Spinal cord (tissue), 10 donors: ENCODE measurements around the gene CFAP54. TPM values are rescaled to one million over a fixed set of nuclear protein-coding genes. Genes with fewer than 3 reads are reported as not detected.

Experiments
- DNase-seq, 6 donors: peaks; one replicate each; pipeline versions ENCODE4 v3.0.0 to v3.0.0-alpha.2; 2013 to 2015; ENCODE audit warnings: low spot score in 6 of 6, low read depth in 4 of 6
- H3K27ac ChIP-seq: one replicate; pipeline ENCODE4 v1.5.1; 2013; ENCODE audit warnings: low read depth, low read length, control low read depth
- H3K27me3 ChIP-seq: one replicate; pipeline ENCODE4 v1.6.1; 2013; ENCODE audit warnings: low read length; ENCODE audit not compliant: control insufficient read depth, insufficient read depth
- H3K36me3 ChIP-seq: one replicate; pipeline ENCODE4 v1.6.1; 2013; ENCODE audit warnings: low read length; ENCODE audit not compliant: control insufficient read depth, insufficient read depth
- H3K4me1 ChIP-seq: one replicate; pipeline ENCODE4 v1.6.1; 2013; ENCODE audit warnings: low read length; ENCODE audit not compliant: control insufficient read depth, insufficient read depth
- H3K4me3 ChIP-seq: one replicate; pipeline ENCODE4 v1.5.1; 2013; ENCODE audit warnings: low read depth, low read length, control low read depth
- H3K9me3 ChIP-seq: one replicate; pipeline ENCODE4 v1.6.1; 2013; ENCODE audit warnings: low read length; ENCODE audit not compliant: control insufficient read depth, insufficient read depth
- WGBS: methylation state at CpG from one replicate; pipeline ENCODE4 v1.1.5; 2013; ENCODE audit warnings: missing lambda C conversion rate; ENCODE audit not compliant: insufficient coverage; 5-methylcytosine and 5-hydroxymethylcytosine counted together
- polyA plus RNA-seq, 2 donors: library from polyadenylated mRNA; unstranded; fragments of 120-200 nt; gene quantifications; one replicate each; pipeline ENCODE4 v1.2.1, GENCODE V29; 2013; ENCODE audit not compliant: insufficient read length in 2 of 2
- total RNA-seq, 2 donors: library from RNA; depleted of rRNA in 1 of 2; stranded (reverse); fragments of 120-200 nt in 1 of 2; fragments of >200 nt in 1 of 2; gene quantifications; one replicate each; pipeline versions ENCODE4 v1.2.3 to v1.2.4, GENCODE V29; 2013 to 2014
- donor health status: healthy.

The CFAP54 gene
- total and polyA plus RNA-seq, 4 donors = 3.3 to 21.3 (median 11.1) TPM

DNA sequence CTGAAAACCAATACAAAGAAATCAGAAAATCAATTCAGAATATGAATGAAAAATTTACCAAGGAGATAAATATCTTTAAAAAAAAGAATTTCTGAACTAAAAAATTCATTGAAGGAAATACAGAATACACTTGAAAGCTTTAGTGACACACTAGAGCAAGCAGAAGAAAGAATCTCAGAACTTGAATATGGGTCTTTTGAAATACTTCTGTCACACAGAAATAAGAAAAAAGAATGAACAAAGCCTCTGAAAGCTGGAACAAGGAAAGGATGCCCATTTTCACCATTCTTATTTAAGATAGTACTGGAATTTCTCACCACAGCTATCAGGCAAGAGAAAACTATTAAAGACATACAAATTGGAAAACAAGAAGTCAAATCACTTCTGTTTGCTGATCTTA, 314.6 kb downstream of the CFAP54 start:
- no peaks in the 10 kb centered on the region for H3K36me3 ChIP-seq

DNA sequence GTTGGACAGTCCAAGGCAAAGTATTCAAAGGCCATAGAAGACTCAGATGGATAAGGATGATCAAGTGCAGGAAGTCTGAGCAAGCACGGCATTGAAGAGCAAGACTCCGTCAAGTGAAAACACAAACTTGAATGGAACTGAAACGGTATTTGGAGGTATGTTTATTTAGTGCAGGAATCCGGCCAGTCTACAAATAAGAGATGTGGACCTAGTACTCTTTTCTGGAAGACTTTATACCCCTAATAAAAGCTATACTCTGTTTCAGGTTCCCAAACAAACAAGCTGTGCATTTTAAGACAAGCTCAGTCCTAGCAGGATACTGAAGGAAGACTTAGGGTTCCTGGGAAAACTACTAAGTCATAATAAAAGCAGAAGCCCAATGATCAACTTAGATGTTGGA, 316.9 kb downstream of the CFAP54 start:
- no peaks in the 10 kb centered on the region for H3K4me1 ChIP-seq
- no CpG with 5 or more reads among the region's 4 CpGs for WGBS
- H3K9me3 ChIP-seq = peaks cover 12% of the 10 kb centered on the region

More for the DNA sequence above, 314.6 kb downstream of the CFAP54 start:
- no peaks in the 10 kb centered on the region for H3K27me3 ChIP-seq
- H3K27ac ChIP-seq = no peak overlapping the region
- H3K9me3 ChIP-seq = peaks cover 12% of the 10 kb centered on the region
- no peak for DNase-seq
- no peaks in the 10 kb centered on the region for H3K4me1 ChIP-seq
- H3K4me3 ChIP-seq = no peak overlapping the region

DNA sequence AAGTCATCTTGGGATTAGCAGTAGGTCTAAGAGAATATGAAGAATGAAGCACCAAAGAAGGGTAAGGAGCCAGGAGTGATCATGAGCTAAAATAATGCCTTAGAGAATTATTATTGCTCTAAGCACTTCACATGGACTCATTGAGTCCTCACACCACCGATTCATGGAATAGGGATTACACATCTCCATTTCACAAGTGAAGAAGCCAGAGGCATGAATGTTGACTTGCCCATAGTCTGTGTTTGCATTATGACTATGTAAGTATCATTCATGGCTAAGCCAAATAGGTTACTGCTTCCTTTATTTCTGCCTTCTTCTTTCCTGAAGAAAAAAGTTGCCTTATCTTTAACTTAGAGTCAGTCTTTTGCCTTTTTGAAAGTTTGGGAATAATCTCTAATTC, 318.4 kb downstream of the CFAP54 start:
- H3K27ac ChIP-seq = no peak overlapping the region
- no peak for DNase-seq
- no peaks in the 10 kb centered on the region for H3K27me3 ChIP-seq
- no peak overlapping the region for H3K4me3 ChIP-seq
- no peaks in the 10 kb centered on the region for H3K4me1 ChIP-seq
- peaks cover 12% of the 10 kb centered on the region for H3K9me3 ChIP-seq
- H3K36me3 ChIP-seq = no peaks in the 10 kb centered on the region
- no CpG with 5 or more reads among the region's 1 CpG for WGBS

More for the DNA sequence above, 316.9 kb downstream of the CFAP54 start:
- no peak overlapping the region for H3K4me3 ChIP-seq
- DNase-seq = no peak
- no peaks in the 10 kb centered on the region for H3K27me3 ChIP-seq
- H3K36me3 ChIP-seq = no peaks in the 10 kb centered on the region
- H3K27ac ChIP-seq = no peak overlapping the region

DNA sequence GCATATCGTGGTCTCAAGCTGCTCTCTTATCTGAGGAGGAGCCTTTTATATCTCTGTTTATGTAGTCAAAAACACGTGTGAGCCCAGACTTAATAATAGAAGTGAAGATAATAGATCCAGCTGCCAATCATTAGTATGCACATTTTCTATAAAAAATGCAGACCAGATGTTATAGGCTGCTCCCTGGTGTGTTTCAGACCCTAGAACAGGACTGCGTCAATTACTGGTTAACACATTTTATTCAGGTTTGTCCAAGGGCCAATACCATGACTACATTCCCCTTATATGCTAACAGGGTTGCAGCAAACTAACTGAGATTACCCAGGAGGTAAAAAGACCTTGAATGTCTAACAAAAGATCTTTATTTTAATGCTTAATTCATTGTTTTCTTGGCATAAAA, 319.2 kb downstream of the CFAP54 start:
- H3K27ac ChIP-seq = no peak overlapping the region
- WGBS = 100% methylated on average over 1 of the region's 3 CpGs
- H3K4me1 ChIP-seq = no peaks in the 10 kb centered on the region
- H3K27me3 ChIP-seq = no peaks in the 10 kb centered on the region
- DNase-seq = no peak
- no peak overlapping the region for H3K4me3 ChIP-seq
- peaks cover 9% of the 10 kb centered on the region for H3K9me3 ChIP-seq
- H3K36me3 ChIP-seq = no peaks in the 10 kb centered on the region

DNA sequence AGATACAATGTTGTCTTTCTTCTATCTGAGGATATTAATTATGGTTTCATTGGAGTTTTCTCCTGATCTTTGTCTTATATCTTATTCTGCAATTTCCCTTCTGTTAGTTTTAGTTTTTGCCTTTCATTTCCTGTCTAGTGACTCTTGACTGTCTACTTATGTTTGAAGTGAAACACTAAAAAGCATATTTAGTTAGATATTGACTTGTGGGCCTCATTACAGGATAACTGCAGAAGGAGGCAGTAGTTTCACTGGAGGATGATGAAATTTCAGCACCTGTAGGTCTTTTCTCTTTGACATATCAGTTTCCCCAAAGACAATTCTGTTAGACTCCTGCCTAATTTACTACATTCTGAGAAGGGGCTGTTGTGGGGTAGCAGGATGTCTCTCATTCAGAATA, 320.1 kb downstream of the CFAP54 start:
- Histone ChIP-seq H3K4me3 (no peak overlapping the region), H3K4me1 (no peaks in the 10 kb centered on the region), H3K27me3 (no peaks in the 10 kb centered on the region), H3K9me3 (peaks cover 2% of the 10 kb centered on the region), H3K36me3 (no peaks in the 10 kb centered on the region), H3K27ac (no peak overlapping the region)
- no peak for DNase-seq

DNA sequence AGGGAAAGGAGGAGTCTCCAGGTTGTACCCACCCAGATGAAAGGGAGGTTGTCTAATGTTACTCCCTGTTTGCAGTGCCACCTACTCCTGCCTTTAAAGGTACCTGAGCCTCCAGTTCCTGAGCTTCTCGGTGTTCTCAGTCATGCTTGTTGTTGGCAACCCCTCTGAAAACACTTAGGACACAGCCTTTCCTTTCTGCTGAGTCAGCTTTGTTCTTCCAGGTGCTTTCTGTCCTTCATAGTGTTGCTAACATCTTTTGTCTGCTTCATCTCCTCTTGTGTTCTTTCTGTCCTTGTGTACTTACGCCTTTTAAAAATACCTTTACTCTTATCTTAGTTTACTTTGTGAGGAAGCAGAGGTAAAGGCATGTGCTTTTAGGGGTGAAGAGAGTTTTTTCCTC, 320.7 kb downstream of the CFAP54 start:
- H3K4me3 ChIP-seq = no peak overlapping the region
- H3K4me1 ChIP-seq = no peaks in the 10 kb centered on the region
- no peaks in the 10 kb centered on the region for H3K27me3 ChIP-seq
- H3K9me3 ChIP-seq = no peaks in the 10 kb centered on the region
- DNase-seq = no peak
- no peaks in the 10 kb centered on the region for H3K36me3 ChIP-seq
- H3K27ac ChIP-seq = no peak overlapping the region
- 75% methylated on average over 1 of the region's 2 CpGs for WGBS

DNA sequence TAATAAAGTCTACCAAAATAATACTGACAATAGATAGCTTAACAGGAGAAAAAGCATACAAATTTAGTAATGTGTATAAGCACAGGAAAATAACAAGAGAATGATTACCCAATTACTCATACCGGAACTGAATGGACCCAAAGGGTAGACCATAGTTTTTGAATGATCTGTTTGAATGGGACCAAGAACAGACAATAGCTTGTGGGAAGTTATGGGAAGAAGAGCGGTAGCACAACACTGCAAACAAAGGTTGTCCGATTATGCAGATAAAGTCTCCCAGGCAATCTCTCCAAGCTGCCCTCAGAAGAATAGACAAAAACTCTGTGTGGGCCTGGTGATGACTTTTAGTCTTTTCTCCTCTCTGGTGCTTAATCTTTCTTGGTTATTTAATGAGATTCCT, 321.1 kb downstream of the CFAP54 start:
- no peaks in the 10 kb centered on the region for H3K27me3 ChIP-seq
- no peak overlapping the region for H3K4me3 ChIP-seq
- H3K4me1 ChIP-seq = no peaks in the 10 kb centered on the region
- no peak for DNase-seq
- H3K9me3 ChIP-seq = no peaks in the 10 kb centered on the region
- H3K27ac ChIP-seq = no peak overlapping the region
- no peaks in the 10 kb centered on the region for H3K36me3 ChIP-seq
- no CpG with 5 or more reads among the region's 3 CpGs for WGBS

DNA sequence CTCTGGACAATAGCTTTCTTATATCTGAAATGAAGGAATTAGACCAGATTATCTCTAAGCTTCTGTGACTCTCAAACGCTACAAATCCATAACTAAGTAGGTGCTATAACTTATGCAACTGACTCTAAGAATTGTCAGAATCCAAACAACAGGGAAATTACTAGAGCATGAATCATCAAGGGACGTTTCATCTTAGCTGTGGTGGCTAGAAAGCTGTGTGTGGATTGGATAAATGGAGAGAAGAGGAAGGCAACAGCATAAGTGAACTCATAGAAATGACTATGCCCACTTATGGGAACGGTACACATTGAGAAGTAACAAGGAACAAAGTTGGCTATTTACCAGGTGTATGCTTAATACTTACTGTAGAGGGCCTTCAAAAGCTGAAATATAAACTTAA, 321.7 kb downstream of the CFAP54 start:
- no peak for DNase-seq
- Histone ChIP-seq H3K36me3 (no peaks in the 10 kb centered on the region), H3K27ac (no peak overlapping the region), H3K9me3 (no peaks in the 10 kb centered on the region), H3K27me3 (no peaks in the 10 kb centered on the region), H3K4me3 (no peak overlapping the region), H3K4me1 (no peaks in the 10 kb centered on the region)
- WGBS = no CpG with 5 or more reads among the region's 3 CpGs

DNA sequence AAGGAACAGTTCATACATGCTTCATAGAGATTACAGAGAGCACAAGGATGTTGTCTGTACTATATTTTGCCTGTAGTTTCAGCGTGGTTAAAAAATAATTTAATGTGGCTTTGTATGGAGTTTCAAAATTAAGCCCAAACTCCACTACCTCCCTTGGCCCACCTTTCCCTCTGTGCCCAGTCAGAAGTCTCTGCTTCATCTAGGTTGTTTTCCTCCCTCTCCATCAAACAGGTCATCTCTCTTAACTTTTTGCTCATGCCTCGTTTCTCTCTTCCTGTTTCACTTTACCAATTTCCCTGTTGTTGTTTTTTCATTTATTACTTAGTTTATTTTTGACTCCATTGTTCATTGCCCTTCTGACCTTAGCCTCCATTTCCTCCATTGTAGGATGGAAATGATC, 322.8 kb downstream of the CFAP54 start:
- whole genome bisulfite sequencing = no CpG with 5 or more reads among the region's 2 CpGs
- no peak overlapping the region for H3K4me3 ChIP-seq
- no peaks in the 10 kb centered on the region for H3K9me3 ChIP-seq
- no peaks in the 10 kb centered on the region for H3K4me1 ChIP-seq
- H3K27me3 ChIP-seq = no peaks in the 10 kb centered on the region
- no peak overlapping the region for H3K27ac ChIP-seq
- no peak for DNase-seq
- no peaks in the 10 kb centered on the region for H3K36me3 ChIP-seq

DNA sequence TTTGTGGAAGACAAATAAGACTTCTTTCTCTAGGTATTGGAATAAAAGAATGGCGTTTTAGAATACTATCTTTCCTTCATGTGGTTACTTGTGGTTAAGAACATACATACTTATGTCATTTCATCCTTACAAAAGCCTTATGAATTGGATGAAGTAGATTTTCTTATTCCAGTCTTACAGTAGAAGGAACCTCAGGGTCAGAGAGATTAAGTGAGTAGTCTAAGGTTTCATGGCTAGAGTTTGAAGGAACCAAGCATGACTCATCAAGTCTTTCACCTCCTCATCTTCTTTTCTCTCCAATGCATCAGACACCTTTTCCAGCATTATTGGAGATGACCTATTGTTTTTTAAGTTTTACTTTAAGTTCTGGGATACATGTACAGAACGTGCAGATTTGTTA, 324.8 kb downstream of the CFAP54 start:
- Histone ChIP-seq H3K27me3 (no peaks in the 10 kb centered on the region), H3K9me3 (no peaks in the 10 kb centered on the region), H3K4me1 (no peaks in the 10 kb centered on the region), H3K36me3 (no peaks in the 10 kb centered on the region), H3K27ac (no peak overlapping the region), H3K4me3 (no peak overlapping the region)
- no peak for DNase-seq
- no CpG with 5 or more reads among the region's 2 CpGs for WGBS
